ENCODE data around the gene FBXL20. TPM values are rescaled to one million over a fixed set of nuclear protein-coding genes. Genes with fewer than 3 reads are reported as not detected.

Gene FBXL20
- total and polyA plus RNA-seq, 10 of the 15 experiments (the other 5 are each of a cell fraction or from before 2014, with no cell fraction given) = 1.2 to 8.3 (median 4.4) TPM

DNA sequence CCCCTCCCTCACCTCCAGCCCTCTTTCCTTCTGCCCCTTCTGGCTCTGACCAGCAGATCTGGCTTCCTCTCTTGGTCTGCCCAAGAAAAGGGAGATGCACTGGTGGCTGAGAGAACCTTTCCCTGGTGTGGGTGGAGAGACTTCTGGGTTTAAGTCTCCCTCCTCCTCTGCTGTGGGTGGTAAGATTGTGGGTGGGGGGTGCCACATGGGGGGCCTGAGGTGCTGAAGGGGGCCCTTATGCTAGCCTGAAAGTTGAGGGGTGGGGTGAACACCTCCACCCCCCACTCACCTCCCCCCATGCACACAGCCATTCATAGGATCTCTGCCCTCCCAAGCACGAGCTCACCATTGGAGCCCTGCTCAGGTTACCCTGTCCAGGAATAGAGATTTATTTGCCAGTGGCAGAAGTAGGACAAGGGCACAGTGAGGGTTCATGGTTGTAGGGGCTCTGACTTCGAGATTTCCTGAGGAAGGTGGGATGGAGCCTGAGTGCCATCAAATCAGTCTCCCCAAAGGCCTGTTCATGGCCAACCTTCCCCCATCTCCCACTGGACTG, 174.0 kb downstream of the FBXL20 start (continued):
- TF ChIP-seq IKZF1 (conservative IDR thresholded peaks at IDR 0.05) = no peak
- TF ChIP-seq PAX8 (IDR thresholded peaks at IDR 0.05) = no peak
- no peak for TF ChIP-seq SMC3 (IDR thresholded peaks at IDR 0.05; ENCODE audit: borderline replicate concordance, low read length)
- no peak for TF ChIP-seq MEF2B (IDR thresholded peaks at IDR 0.05; ENCODE audit: partially characterized antibody, poor library complexity, severe bottlenecking)
- no peak for TF ChIP-seq CHD2 (IDR thresholded peaks at IDR 0.05; ENCODE audit: borderline replicate concordance, low read depth, low read length)
- no peak for TF ChIP-seq ESRRA (IDR thresholded peaks at IDR 0.05; ENCODE audit: low read length)
- TF ChIP-seq, protein P1, sequence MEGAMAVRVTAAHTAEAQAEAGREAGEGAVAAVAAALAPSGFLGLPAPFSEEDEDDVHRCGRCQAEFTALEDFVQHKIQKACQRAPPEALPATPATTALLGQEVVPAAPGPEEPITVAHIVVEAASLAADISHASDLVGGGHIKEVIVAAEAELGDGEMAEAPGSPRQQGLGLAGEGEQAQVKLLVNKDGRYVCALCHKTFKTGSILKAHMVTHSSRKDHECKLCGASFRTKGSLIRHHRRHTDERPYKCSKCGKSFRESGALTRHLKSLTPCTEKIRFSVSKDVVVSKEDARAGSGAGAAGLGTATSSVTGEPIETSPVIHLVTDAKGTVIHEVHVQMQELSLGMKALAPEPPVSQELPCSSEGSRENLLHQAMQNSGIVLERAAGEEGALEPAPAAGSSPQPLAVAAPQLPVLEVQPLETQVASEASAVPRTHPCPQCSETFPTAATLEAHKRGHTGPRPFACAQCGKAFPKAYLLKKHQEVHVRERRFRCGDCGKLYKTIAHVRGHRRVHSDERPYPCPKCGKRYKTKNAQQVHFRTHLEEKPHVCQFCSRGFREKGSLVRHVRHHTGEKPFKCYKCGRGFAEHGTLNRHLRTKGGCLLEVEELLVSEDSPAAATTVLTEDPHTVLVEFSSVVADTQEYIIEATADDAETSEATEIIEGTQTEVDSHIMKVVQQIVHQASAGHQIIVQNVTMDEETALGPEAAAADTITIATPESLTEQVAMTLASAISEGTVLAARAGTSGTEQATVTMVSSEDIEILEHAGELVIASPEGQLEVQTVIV (IDR thresholded peaks at IDR 0.05; ENCODE audit: borderline replicate concordance, partially characterized antibody) = no peak
- no peak for TF ChIP-seq KLF5 (IDR thresholded peaks at IDR 0.05; ENCODE audit: partially characterized antibody)
- TF ChIP-seq SIN3A (IDR thresholded peaks at IDR 0.05; ENCODE audit: low read depth, low read length) = no peak
- TF ChIP-seq, protein P2, sequence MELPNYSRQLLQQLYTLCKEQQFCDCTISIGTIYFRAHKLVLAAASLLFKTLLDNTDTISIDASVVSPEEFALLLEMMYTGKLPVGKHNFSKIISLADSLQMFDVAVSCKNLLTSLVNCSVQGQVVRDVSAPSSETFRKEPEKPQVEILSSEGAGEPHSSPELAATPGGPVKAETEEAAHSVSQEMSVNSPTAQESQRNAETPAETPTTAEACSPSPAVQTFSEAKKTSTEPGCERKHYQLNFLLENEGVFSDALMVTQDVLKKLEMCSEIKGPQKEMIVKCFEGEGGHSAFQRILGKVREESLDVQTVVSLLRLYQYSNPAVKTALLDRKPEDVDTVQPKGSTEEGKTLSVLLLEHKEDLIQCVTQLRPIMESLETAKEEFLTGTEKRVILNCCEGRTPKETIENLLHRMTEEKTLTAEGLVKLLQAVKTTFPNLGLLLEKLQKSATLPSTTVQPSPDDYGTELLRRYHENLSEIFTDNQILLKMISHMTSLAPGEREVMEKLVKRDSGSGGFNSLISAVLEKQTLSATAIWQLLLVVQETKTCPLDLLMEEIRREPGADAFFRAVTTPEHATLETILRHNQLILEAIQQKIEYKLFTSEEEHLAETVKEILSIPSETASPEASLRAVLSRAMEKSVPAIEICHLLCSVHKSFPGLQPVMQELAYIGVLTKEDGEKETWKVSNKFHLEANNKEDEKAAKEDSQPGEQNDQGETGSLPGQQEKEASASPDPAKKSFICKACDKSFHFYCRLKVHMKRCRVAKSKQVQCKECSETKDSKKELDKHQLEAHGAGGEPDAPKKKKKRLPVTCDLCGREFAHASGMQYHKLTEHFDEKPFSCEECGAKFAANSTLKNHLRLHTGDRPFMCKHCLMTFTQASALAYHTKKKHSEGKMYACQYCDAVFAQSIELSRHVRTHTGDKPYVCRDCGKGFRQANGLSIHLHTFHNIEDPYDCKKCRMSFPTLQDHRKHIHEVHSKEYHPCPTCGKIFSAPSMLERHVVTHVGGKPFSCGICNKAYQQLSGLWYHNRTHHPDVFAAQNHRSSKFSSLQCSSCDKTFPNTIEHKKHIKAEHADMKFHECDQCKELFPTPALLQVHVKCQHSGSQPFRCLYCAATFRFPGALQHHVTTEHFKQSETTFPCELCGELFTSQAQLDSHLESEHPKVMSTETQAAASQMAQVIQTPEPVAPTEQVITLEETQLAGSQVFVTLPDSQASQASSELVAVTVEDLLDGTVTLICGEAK (IDR thresholded peaks at IDR 0.05; ENCODE audit: borderline replicate concordance) = no peak

Measured in GM12878 (cell line).